Small intestine (tissue), 7 donors: ENCODE measurements around the gene VTI1A. TPM values are rescaled to one million over a fixed set of nuclear protein-coding genes. Genes with fewer than 3 reads are reported as not detected.
A peak's percentile ranks its signal among the peaks of the same experiment; 100 is the strongest.

Experiments
- DNase-seq, 2 donors: peaks; one replicate each; pipeline versions ENCODE4 v3.0.0 to v3.0.0-alpha.2; 2013
- FAIRE-seq: peaks from 2 replicates; lab custom pipeline; 2012; peaks lifted over from hg19 to GRCh38; lab: Jason Lieb, UNC
- H3K27ac ChIP-seq, 3 donors: one replicate each; pipeline ENCODE4 v1.5.1; 2013; ENCODE audit warnings: low read length in 2 of 3, mild to moderate bottlenecking in 2 of 3, control low read depth in 1 of 3, inconsistent platforms in 1 of 3, low read depth in 1 of 3, moderate library complexity in 1 of 3
- H3K27me3 ChIP-seq, 3 donors: one replicate each; pipeline ENCODE4 v1.6.1; 2013; ENCODE audit warnings: low read length in 3 of 3, inconsistent platforms in 1 of 3; ENCODE audit not compliant: control insufficient read depth in 3 of 3, insufficient read depth in 3 of 3
- H3K36me3 ChIP-seq, 3 donors: one replicate each; pipeline ENCODE4 v1.6.1; 2013; ENCODE audit warnings: low read length in 3 of 3, inconsistent platforms in 1 of 3, low read depth in 1 of 3, mild to moderate bottlenecking in 1 of 3, moderate library complexity in 1 of 3; ENCODE audit not compliant: control insufficient read depth in 3 of 3, insufficient read depth in 2 of 3
- H3K4me1 ChIP-seq, 3 donors: one replicate each; pipeline ENCODE4 v1.6.1; 2013; ENCODE audit warnings: low read length in 2 of 3, inconsistent platforms in 1 of 3, low read depth in 1 of 3, mild to moderate bottlenecking in 1 of 3, moderate library complexity in 1 of 3; ENCODE audit not compliant: control insufficient read depth in 3 of 3, insufficient read depth in 2 of 3
- H3K4me3 ChIP-seq, 3 donors: one replicate each; pipeline ENCODE4 v1.5.1; 2013; ENCODE audit warnings: low read length in 3 of 3, control low read depth in 1 of 3, inconsistent platforms in 1 of 3, low read depth in 1 of 3, mild to moderate bottlenecking in 1 of 3, moderate library complexity in 1 of 3
- H3K9me3 ChIP-seq, 2 donors: one replicate each; pipeline ENCODE4 v1.6.1; 2013; ENCODE audit warnings: low read depth in 1 of 2, low read length in 1 of 2; ENCODE audit not compliant: control insufficient read depth in 2 of 2, insufficient read depth in 1 of 2
- WGBS, 3 donors: extraction: QIAGEN DNeasy Blood & Tissue Kit; methylation state at CpG; one replicate each; pipeline ENCODE4 v1.1.7; 2013; 5-methylcytosine and 5-hydroxymethylcytosine counted together
- polyA plus RNA-seq, 4 donors: library from polyadenylated mRNA; stranded (reverse) in 3 of 4; unstranded in 1 of 4; fragments of 200-250 nt in 3 of 4; fragments of 120-200 nt in 1 of 4; gene quantifications; one replicate each; pipeline versions ENCODE4 v1.2.1 to v1.2.3, GENCODE V29; 2013
- donor health status: healthy with polysubstance abuse.
- donor health status: control.
- donor health status: control.
- donor health status: Bipolar disorder and iron deficiency.
- donor health status: healthy.

VTI1A gene
- polyA plus RNA-seq, 4 donors = 13.8 to 16.8 (median 16.0) TPM

DNA sequence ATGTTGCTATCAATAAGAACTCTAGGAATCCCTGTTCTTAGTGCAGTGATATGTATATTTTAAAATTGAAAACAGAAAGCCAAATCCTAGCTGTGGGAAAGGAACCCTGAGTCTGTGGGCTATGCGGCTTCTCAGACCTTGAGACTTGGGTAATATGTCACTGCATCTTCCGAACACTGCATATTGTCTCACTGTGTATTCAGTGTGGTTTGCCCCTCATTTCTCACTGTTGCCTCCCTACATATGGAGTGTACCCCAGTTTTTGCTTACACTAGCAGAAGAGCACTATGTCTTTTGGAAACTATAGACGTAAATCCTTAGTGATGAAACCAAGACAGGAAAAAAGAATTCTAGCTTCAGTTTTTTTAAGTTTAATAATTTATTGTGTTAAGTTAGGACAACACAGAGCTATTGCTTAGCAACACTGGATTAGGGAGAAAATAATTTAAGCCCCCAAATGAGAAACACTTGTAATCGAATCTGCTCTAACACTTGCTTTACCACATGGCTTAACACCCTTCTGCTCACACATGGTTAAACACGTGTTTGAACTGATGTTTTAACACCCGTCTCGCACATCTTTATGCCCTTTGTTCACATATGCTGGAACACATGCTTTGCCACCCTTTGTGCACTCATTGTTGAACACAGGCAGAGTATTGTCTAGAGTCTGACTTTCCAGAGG lies 251.3 kb downstream of the VTI1A start:
- Histone ChIP-seq H3K27ac (no peak overlapping the region), H3K4me1 (peaks cover 0 to 10% (median 2%) of the 10 kb centered on the region in 3 donors), H3K9me3 (no peaks in the 10 kb centered on the region), H3K27me3 (no peaks in the 10 kb centered on the region), H3K36me3 (peaks cover 0 to 2% (median 0%) of the 10 kb centered on the region in 3 donors), H3K4me3 (no peak overlapping the region)
- FAIRE-seq (no peak), DNase-seq (no peak)
- WGBS, 3 donors = 80 to 90% (median 87%) methylated on average over 7 of the region's 7 CpGs

DNA sequence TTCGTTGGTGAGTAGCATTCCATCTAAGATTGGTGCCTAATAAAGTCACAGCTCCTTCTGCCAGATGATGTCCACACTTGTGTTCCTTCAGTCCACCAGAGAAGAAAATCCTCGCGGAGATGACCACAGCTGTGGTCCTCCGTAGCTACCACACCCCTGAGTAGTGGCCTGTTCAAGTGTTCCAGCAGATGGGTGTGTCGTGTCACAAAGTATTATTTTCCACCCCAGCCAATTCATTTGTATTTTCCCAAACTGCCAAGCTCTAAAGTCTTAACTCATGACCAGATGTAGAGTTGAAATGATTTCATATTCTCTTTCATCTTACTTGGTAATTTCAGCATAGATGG lies 251.8 kb downstream of the VTI1A start:
- WGBS, 3 donors = 87 to 94% (median 93%) methylated on average over 5 of the region's 5 CpGs

DNA sequence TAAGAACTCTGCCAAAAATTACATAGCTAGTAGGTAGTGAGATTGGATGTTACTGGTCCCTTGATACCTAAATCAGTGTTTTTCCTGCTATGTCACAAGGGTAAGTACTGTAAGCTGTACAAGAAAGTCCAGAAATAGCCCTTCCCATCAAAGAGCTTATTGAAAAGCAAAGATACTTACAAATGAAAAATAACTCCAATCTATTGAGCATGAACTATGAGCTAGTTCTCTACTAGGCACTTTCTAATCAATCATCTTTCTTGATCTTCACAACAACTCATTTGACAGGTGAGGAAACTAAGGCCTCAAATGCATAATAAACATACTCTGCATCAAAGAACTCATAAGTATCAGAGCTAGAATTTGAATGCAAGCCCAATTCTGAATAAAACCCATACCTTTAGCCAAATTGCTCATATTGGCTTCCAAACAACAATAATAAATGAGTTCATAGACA lies 253.2 kb downstream of the VTI1A start:
- no peaks in the 10 kb centered on the region for H3K9me3 ChIP-seq
- no peak overlapping the region for H3K27ac ChIP-seq
- peaks cover 0 to 10% (median 2%) of the 10 kb centered on the region in 3 donors for H3K4me1 ChIP-seq
- no peak for FAIRE-seq
- DNase-seq = no peak
- H3K27me3 ChIP-seq = no peaks in the 10 kb centered on the region
- peaks cover 0 to 2% (median 0%) of the 10 kb centered on the region in 3 donors for H3K36me3 ChIP-seq
- no peak overlapping the region for H3K4me3 ChIP-seq

More for the DNA sequence above, 251.8 kb downstream of the VTI1A start:
- H3K9me3 ChIP-seq = no peaks in the 10 kb centered on the region
- no peak for DNase-seq
- no peak overlapping the region for H3K4me3 ChIP-seq
- peaks cover 0 to 10% (median 2%) of the 10 kb centered on the region in 3 donors for H3K4me1 ChIP-seq
- H3K36me3 ChIP-seq = peaks cover 0 to 2% (median 0%) of the 10 kb centered on the region in 3 donors
- no peak for FAIRE-seq
- H3K27me3 ChIP-seq = no peaks in the 10 kb centered on the region
- H3K27ac ChIP-seq = no peak overlapping the region

DNA sequence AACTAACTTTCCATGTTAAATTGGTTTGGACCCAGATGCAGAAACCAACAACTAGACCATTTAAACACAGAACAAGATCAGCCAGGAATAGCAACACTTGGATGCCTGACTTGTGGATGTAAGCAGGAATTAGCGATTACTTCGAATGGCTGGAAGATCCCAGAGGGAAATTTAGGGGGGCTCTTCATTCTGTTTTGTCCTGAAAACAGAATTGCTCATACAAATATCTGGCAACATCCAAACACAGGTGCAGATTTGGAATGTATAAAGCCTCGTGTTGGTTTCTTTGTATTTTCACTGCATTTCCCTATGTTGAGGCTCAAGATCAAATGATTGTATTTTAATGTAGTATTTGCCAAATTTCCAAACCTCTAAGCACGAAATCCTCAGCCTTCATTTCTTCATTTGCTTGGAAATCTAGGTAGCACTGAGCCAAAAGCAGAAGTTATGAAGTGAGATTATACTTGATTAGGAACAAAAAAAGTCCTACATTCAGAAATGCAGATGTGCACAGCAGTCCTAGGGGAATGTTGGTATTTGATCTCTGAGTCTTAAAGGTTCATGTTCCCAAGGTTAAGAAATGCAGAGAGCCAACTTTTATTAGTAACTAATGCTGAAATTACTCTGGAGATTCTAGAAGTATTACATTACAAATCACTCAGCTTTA lies 254.3 kb downstream of the VTI1A start:
- Histone ChIP-seq H3K4me1 (peaks cover 0 to 7% (median 0%) of the 10 kb centered on the region in 3 donors), H3K36me3 (peaks cover 0 to 2% (median 0%) of the 10 kb centered on the region in 3 donors), H3K27ac (peak overlapping the region in 1 of 3 donors; percentile 71), H3K9me3 (no peaks in the 10 kb centered on the region), H3K4me3 (no peak overlapping the region), H3K27me3 (no peaks in the 10 kb centered on the region)
- FAIRE-seq (no peak), DNase-seq (no peak)
- 82 to 90% (median 89%) methylated on average over 4 of the region's 4 CpGs for WGBS, 3 donors

DNA sequence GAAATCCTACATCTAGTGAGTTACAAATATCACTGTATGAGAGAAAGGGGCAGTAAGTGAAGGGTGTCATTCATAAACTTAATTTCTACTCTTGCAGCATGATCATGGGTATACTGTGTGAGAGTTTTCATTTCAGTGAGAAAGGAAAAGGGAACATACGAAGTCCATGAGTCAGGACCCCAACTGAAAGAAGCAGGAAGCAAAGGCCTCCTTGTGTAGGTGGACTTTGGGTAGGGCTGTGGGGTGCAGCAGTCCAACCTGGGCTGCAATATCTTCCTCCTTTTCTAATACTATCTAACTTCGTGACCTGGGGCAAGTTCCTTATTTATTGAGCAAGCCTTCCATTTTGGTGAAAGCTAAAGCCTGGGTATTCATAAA lies 254.9 kb downstream of the VTI1A start:
- Histone ChIP-seq H3K36me3 (peaks cover 0 to 2% (median 0%) of the 10 kb centered on the region in 3 donors), H3K4me1 (peaks cover 0 to 7% (median 0%) of the 10 kb centered on the region in 3 donors), H3K9me3 (no peaks in the 10 kb centered on the region), H3K27me3 (no peaks in the 10 kb centered on the region), H3K4me3 (no peak overlapping the region), H3K27ac (peak overlapping the region in 1 of 3 donors; percentile 71)
- no peak for FAIRE-seq
- WGBS, 3 donors = 30 to 63% (median 44%) methylated on average over 2 of the region's 2 CpGs
- DNase-seq = peak; percentile 74 to 83

DNA sequence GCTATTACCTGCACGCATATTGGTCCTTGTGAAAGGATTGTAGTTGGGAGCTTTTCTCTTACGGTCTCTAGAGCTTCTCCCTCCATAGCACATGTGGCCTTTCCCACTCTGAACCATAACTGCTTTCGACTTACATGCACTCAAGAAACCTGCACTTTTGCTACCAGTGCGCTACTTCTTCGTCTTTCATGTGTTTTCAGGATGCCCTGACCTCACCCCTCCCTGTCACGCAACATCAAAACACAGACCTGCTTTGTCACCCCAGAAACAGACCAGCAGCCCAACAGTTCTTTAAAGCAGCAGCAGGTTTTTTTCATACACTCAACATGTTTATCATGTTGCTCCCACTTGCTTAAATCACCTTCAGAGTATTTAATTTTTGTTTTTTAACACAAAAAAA lies 259.6 kb downstream of the VTI1A start:
- no peaks in the 10 kb centered on the region for H3K9me3 ChIP-seq
- DNase-seq (no peak), FAIRE-seq (no peak)
- H3K36me3 ChIP-seq = no peaks in the 10 kb centered on the region
- no peak overlapping the region for H3K4me3 ChIP-seq
- WGBS, 3 donors = 92 to 97% (median 96%) methylated on average over 6 of the region's 6 CpGs
- H3K27me3 ChIP-seq = no peaks in the 10 kb centered on the region
- no peak overlapping the region for H3K27ac ChIP-seq
- H3K4me1 ChIP-seq = peaks cover 0 to 7% (median 0%) of the 10 kb centered on the region in 3 donors

DNA sequence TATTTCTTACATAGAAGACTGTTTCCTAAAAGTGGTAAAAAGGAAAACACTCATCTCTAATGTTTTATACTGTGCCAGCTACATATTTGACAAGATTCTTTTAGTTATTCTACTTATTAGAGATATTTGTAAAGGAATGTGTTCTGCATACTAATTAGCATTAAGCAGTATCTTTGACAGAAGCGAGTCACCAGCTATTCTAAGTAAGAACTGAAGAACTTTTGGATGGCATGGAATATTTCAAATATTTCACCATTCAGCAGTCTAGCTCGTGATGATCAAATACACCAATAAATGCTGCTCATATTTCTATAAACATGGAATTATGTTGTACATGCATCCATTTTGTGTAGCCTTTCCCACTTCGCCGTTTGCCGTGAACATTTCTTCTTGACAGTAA lies 261.4 kb downstream of the VTI1A start:
- H3K36me3 ChIP-seq = no peaks in the 10 kb centered on the region
- H3K27me3 ChIP-seq = no peaks in the 10 kb centered on the region
- DNase-seq (no peak), FAIRE-seq (no peak)
- no peaks in the 10 kb centered on the region for H3K4me1 ChIP-seq
- no peaks in the 10 kb centered on the region for H3K9me3 ChIP-seq
- H3K4me3 ChIP-seq = no peak overlapping the region
- 93 to 96% (median 94%) methylated on average over 5 of the region's 5 CpGs for WGBS, 3 donors
- no peak overlapping the region for H3K27ac ChIP-seq

DNA sequence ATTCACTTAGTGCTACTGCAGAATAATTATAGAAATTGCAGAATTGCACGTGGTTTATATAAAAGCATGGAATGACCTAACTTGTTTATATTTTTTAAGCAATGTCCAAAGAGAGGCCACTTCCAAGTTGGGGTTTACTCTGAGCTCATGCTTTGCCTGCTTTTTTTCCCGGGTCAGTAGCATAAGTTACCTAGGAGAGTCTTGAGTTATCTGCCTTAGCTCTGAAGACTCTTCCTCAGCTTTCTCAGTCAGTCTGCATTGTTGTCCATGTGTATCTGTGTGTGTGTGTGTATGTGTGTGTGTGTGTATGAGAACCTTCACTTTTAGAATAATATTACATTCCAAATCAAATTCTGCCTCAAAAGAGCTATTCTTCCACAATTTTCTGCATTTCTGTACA lies 263.5 kb downstream of the VTI1A start:
- 67 to 88% (median 85%) methylated on average over 2 of the region's 2 CpGs for WGBS, 3 donors
- Histone ChIP-seq H3K9me3 (no peaks in the 10 kb centered on the region), H3K4me3 (no peak overlapping the region), H3K4me1 (no peaks in the 10 kb centered on the region), H3K27me3 (no peaks in the 10 kb centered on the region), H3K27ac (no peak overlapping the region), H3K36me3 (no peaks in the 10 kb centered on the region)
- no peak for FAIRE-seq
- DNase-seq = no peak
